GM18909 (cell line): ENCODE results near the gene HDAC4.

Source experiments
- ATAC-seq: cut with Tn5 transposase; IDR thresholded peaks from one replicate; pipeline ENCODE4 v1.9.1; 2021; ENCODE audit warnings: mild to moderate bottlenecking; ENCODE audit not compliant: unreplicated experiment, poor library complexity

The HDAC4 gene

DNA sequence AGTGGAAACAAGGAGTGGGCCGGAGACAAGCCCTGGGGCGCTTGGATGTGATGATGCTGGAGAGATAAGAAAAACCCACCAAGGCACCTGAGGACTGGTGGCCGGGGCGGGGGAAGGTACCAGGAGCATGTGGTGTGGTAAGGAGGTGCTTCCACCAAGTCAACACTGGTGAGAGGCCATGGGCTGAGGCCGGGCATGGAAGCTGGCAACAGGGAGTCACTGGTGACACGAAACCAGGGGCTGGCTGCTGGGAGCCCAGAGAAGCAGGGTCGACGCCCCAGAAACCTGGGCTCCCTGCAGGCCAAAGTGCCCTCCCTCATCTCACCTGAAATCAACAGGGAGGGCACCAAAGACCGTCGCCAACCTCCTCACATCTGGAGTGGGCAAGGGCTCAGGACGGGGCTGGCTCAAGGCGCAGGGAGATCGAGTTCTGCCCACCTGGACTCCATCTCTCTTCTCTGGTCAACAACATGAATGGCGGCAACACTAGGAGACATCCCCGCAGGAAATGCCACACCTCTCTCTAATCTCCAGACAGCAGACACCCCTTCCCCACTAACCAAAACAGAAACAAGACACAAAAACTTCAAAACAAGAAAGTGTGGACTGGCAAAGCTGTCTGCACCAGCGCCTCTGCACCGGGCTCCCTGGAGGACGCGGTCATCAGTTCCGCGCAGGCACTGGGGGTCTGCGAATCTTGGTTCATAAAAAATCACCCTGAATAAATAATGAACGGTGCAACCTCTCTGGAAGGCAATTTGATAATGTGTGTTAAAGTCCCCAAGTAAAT is 185.5 kb downstream of the HDAC4 start:
- ATAC-seq, result no peak

DNA sequence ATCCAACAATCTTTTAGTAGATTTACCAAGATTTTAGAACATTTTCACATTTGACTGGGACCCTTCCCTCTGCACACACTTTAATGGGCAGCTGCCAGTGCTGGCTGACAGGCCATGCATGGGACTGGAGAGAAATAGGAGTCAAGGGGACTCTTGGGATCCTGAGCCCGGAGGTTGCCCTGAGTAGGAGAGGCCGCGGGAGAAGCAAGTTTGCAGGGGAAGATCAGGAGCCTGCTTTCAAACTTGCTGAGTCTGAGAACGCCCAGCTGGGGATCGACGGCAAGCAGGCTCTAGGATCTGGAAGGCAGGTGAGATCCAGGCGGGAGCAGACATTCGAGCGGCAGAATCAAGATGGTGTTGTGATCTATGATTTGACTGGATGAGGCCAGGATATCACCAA is 186.1 kb downstream of the HDAC4 start:
- ATAC-seq, result no peak

DNA sequence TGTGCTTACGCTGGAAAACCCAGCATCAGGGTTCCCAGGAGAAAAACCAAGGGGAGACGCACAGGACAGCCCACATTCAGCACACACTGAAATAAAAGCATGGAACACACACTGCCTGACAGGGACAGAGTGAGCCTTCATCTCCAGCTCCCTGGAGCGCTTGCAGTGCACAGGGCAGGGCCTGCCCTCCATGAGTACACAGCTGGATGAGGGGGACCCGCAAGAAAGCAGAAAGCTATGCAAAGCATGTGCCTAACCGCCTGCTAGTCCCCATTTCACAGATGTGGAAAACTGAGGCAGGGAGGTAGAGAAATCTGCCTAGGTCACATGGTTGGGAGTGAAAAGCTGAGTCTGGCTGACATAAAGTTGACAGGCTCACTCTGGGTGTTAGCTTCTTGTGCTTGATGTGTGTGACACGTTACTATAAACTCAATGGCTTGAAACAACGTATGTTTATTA is 187.1 kb downstream of the HDAC4 start:
- ATAC-seq, result no peak

- no peak for ATAC-seq
Observed at GRCh38 chr2:239212929-239213642, 187.7 kb downstream of the HDAC4 start.

- no peak for ATAC-seq
Observed at GRCh38 chr2:239212121-239212928, 188.5 kb downstream of the HDAC4 start.

GRCh38 chr2:239211396-239212094 is 189.3 kb downstream of the HDAC4 start:
- no peak for ATAC-seq

GRCh38 chr2:239209783-239210182 is 191.0 kb downstream of the HDAC4 start:
- no peak for ATAC-seq

DNA sequence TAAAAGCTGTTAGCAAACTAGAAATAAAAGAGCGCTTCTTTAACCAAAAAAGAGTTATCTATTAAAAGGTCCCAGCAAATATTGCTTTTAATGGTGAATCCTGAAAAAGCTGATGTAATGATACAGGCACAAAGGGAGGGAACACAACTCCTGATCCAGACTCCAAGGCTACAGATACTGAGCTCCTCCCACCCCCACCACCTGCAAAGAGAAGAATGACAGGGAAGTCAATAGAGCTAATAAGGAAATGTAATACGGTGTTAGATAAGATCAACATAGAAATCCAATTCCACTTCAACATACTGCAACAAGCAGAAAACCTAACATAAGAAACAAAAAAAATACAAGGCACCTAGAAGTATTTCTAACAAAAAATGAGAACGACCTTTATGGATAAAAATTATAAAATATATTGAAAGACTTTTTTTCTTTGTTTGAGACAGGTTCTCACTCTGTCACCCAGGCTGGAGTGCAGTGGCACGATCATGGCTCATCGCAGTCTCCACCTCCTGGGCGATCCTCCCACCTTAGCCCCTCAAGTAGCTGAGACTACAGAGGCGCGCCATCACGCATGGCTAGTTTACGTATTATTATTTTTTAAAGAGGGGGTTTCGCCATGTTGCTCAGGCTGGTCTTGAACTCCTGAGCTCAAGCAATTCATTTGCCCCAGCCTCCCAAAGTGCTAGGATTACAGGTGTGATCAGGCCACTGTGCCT is 192.2 kb downstream of the HDAC4 start:
- no peak for ATAC-seq

- ATAC-seq, result no peak
Observed at GRCh38 chr2:239206851-239207250, 194.0 kb downstream of the HDAC4 start.

GRCh38 chr2:239206042-239206441 is 194.8 kb downstream of the HDAC4 start:
- ATAC-seq, result no peak

- ATAC-seq, result no peak
Observed at GRCh38 chr2:239204876-239205468, 195.8 kb downstream of the HDAC4 start.

DNA sequence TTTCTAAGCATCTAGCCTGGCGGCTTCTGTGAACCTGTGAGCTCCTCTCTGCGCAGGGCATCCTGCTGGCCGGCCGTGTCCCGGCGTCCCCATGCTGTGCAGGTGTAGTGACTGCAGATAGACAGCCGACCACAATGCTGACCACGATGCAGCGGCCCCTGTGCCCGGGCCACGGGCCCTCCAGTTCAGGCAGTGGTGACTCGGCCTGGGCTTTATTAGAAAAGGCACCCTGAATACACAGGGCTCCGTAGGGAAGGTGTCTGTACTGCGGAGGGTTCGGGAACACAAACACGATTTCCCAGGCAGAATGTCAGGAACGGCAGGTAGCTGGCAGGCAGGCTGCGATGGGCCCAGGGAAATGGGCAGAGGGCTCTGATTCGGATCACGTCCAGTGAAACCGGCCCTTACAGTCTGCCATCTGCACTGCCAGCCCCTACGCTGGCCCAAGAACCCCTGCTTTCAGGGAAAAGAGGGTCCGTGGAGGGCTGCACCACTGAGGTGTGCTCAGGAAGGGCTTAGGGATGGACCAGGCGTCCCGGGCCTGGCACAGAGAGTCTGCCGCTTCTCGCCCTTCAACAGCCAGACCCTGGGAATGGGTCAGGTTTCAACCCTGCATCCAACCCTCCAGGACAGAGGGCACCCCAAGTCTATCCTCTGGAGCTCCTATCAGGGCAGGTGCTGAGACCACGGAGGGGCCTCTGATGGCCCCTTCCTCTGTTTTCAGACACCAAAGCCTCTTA is 196.5 kb downstream of the HDAC4 start:
- ATAC-seq, result no peak

- ATAC-seq, result no peak
Observed at GRCh38 chr2:239203443-239204135, 197.2 kb downstream of the HDAC4 start.

- ATAC-seq, result no peak
Observed at GRCh38 chr2:239202836-239203235, 198.0 kb downstream of the HDAC4 start.

GRCh38 chr2:239202343-239202742 is 198.5 kb downstream of the HDAC4 start:
- no peak for ATAC-seq

DNA sequence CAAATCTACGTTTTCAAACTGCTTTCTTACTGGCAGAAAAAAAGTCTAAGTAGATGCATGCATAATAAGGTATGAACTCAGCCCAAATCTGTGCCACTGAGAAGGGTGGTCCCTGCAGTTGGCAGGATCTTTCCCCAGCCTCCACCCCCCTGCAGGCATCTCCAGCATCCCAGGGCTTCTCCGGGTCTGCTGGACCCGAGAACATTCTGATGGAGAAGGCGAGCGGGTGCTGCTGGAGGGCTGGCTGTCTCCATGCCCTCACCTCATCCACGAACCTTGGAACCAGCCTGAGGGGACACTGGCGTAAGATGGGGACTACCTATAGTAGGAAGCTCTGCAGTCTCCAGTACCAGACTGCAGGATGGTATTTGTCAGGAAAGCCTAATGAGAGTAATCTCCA is 198.9 kb downstream of the HDAC4 start:
- ATAC-seq, result no peak

DNA sequence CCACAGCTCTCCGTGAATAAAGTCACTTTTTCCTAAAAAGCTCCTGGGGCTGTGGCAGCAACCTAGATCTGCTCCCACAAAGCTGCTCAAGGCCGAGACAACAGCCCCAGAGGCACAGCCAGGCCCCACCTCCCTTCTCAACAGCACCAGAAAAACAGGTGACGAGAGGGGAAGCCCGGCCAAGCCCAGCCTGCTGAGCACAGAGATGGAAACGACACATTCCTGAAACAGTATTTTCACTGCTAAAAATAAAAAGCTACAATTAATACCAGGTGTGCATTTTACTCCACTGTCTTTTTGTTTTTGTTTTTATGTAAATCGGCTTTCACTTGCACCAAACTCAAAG is 199.3 kb downstream of the HDAC4 start:
- ATAC-seq, result no peak
